ENCODE results near the gene TCF25. TPM values are rescaled to one million over a fixed set of nuclear protein-coding genes. Genes with fewer than 3 reads are reported as not detected.
"Not testable (repeated sequence)": the region's sequence is repeated elsewhere in the genome, so short reads cannot be mapped to it uniquely, and the experiment has no call there.

TCF25 gene
- total and polyA plus RNA-seq, 11 donors = 52.5 to 115 (median 96.4) TPM

GRCh38 chr16:89934611-89935553 lies 61.5 kb downstream of the TCF25 start:
- Histone ChIP-seq H3K27me3 (no peaks in the 10 kb centered on the region), H3K9me3 (no peaks in the 10 kb centered on the region), H3K4me1 (no peaks in the 10 kb centered on the region), H3K4me3 (no peak overlapping the region), H3K27ac (no peak overlapping the region), H3K36me3 (no peaks in the 10 kb centered on the region)
- peak in 1 of 5 donors; percentile 54 for DNase-seq
- intact Hi-C loops (cut with DNase I) = no loop called here
- 92 to 95% (median 95%) methylated on average over 52 to 61 of the region's 61 CpGs for WGBS, 4 donors
- ATAC-seq = no peak
- TF ChIP-seq CTCF (IDR thresholded peaks at IDR 0.05) = no peak

DNA sequence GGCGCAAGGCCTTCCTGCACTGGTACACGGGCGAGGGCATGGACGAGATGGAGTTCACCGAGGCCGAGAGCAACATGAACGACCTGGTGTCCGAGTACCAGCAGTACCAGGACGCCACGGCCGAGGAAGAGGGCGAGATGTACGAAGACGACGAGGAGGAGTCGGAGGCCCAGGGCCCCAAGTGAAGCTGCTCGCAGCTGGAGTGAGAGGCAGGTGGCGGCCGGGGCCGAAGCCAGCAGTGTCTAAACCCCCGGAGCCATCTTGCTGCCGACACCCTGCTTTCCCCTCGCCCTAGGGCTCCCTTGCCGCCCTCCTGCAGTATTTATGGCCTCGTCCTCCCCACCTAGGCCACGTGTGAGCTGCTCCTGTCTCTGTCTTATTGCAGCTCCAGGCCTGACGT lies 62.2 kb downstream of the TCF25 start:
- H3K4me3 ChIP-seq; H3K27me3 ChIP-seq; H3K27ac ChIP-seq; ATAC-seq; H3K9me3 ChIP-seq; H3K4me1 ChIP-seq; H3K36me3 ChIP-seq; intact Hi-C loops (cut with DNase I): not testable (repeated sequence)
- DNase-seq = peak in 1 of 5 donors; percentile 44
- 92 to 95% (median 93%) methylated on average over 25 to 27 of the region's 27 CpGs for WGBS, 4 donors

GRCh38 chr16:89936034-89936433 lies 62.6 kb downstream of the TCF25 start:
- H3K27ac ChIP-seq = no peak overlapping the region
- no peaks in the 10 kb centered on the region for H3K27me3 ChIP-seq
- ATAC-seq (no peak), DNase-seq (peak in 1 of 5 donors; percentile 21)
- intact Hi-C loops (cut with DNase I) = no loop called here
- no peaks in the 10 kb centered on the region for H3K36me3 ChIP-seq
- 78 to 87% (median 84%) methylated on average over 10 to 13 of the region's 13 CpGs for WGBS, 4 donors
- no peak overlapping the region for H3K4me3 ChIP-seq
- H3K4me1 ChIP-seq = no peaks in the 10 kb centered on the region
- TF ChIP-seq POLR2A (IDR thresholded peaks at IDR 0.05) (no peak), CTCF (IDR thresholded peaks at IDR 0.05) (no peak)
- no peaks in the 10 kb centered on the region for H3K9me3 ChIP-seq

- no peak overlapping the region for H3K27ac ChIP-seq
- no peak for TF ChIP-seq CTCF (IDR thresholded peaks at IDR 0.05)
- no peak for TF ChIP-seq POLR2A (IDR thresholded peaks at IDR 0.05)
- H3K27me3 ChIP-seq = no peaks in the 10 kb centered on the region
- H3K36me3 ChIP-seq = no peaks in the 10 kb centered on the region
- ATAC-seq = peak in 1 of 4 donors; percentile 12
- 91 to 97% (median 92%) methylated on average over 6 to 14 of the region's 14 CpGs for WGBS, 4 donors
- intact Hi-C loops (cut with DNase I) = no loop called here
- no peak overlapping the region for H3K4me3 ChIP-seq
- H3K4me1 ChIP-seq = no peaks in the 10 kb centered on the region
- no peaks in the 10 kb centered on the region for H3K9me3 ChIP-seq
- DNase-seq = peak in 1 of 5 donors; percentile 47
Observed at GRCh38 chr16:89936508-89936907, 63.1 kb downstream of the TCF25 start.
